Measurements from ENCODE around the gene PRKCE. TPM values are rescaled to one million over a fixed set of nuclear protein-coding genes. Genes with fewer than 3 reads are reported as not detected.

Gene PRKCE
- total RNA-seq, 1 experiment from 2014 or later = 1.3 TPM

DNA sequence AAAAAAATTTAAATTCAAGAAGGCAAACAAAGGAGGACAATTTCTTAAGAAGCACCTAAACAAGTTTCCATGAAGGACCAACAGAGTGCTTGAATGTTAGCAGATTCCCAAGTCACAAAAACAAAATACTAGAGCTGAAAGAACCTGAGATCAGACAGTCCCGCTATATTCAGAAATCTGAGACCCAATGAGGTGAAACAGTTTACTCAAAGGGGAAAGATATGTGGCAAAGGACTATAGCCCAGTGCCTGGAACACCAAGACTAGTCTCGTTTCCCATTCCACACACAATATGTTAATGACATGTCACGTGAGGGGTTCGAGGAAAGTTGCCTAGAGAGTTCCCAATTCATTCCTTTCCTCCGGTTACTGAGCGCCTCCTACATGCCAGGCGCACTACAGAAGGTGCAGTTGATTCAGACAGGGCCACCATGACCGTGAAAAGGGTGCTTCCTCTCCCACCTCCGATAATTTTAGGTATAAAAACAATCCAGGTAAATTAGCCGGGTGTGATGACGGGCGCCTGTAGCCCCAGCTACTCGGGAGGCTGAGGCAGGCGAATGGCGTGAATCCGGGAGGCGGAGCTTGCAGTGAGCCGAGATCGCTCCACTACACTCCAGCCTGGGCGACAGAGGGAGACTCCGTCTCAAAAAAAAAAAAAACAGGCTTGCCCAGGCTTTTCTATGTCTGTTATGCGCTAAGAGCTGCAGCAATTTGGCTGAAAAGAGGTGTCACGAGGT lies 41.0 kb upstream of the PRKCE start:
- no peak overlapping the region for H3K56ac ChIP-seq (ENCODE audit: insufficient read length, low read depth, low read length)
- no peak overlapping the region for H3K4ac ChIP-seq (ENCODE audit: low read depth, low read length)
- no peak overlapping the region for H3K27ac ChIP-seq (ENCODE audit: insufficient read length, low read depth, low read length)
- no CpG with 5 or more reads among the region's 23 CpGs for WGBS (ENCODE audit: extremely low coverage, insufficient read length, low lambda C conversion rate)
- H3K36me3 Mint-ChIP-seq (ENCODE audit: insufficient read depth in 1 of 3, low read depth in 3 of 3) = no peaks in the 10 kb centered on the region
- DNase-seq = peak; percentile 69
- H3K9ac ChIP-seq (ENCODE audit: extremely low read depth, insufficient read length, low read length) = peak overlapping the region; percentile 84
- H4K5ac ChIP-seq (ENCODE audit: insufficient read length, low read depth, low read length) = no peak overlapping the region
- H3K79me1 ChIP-seq (ENCODE audit: insufficient read depth, low read depth, low read length, poor library complexity, severe bottlenecking) = peaks cover 5% of the 10 kb centered on the region
- H2BK120ac ChIP-seq (ENCODE audit: low read depth, low read length, poor library complexity, severe bottlenecking) = no peak overlapping the region
- TF ChIP-seq, protein P1, sequence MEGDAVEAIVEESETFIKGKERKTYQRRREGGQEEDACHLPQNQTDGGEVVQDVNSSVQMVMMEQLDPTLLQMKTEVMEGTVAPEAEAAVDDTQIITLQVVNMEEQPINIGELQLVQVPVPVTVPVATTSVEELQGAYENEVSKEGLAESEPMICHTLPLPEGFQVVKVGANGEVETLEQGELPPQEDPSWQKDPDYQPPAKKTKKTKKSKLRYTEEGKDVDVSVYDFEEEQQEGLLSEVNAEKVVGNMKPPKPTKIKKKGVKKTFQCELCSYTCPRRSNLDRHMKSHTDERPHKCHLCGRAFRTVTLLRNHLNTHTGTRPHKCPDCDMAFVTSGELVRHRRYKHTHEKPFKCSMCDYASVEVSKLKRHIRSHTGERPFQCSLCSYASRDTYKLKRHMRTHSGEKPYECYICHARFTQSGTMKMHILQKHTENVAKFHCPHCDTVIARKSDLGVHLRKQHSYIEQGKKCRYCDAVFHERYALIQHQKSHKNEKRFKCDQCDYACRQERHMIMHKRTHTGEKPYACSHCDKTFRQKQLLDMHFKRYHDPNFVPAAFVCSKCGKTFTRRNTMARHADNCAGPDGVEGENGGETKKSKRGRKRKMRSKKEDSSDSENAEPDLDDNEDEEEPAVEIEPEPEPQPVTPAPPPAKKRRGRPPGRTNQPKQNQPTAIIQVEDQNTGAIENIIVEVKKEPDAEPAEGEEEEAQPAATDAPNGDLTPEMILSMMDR (conservative IDR thresholded peaks at IDR 0.05) = no peak; the same call in 1 of the 3 replicates
- H4K20me1 ChIP-seq (ENCODE audit: control insufficient read depth, insufficient read depth, insufficient read length) = no peaks in the 10 kb centered on the region
- no peak overlapping the region for H2BK15ac ChIP-seq (ENCODE audit: low read depth, low read length)
- no peak overlapping the region for H3T11ph ChIP-seq (ENCODE audit: low read length)
- H2AFZ ChIP-seq (ENCODE audit: low read length) = no peak overlapping the region
- no peak overlapping the region for H2BK20ac ChIP-seq (ENCODE audit: low read depth, low read length, poor library complexity, severe bottlenecking)
- H3K23me2 ChIP-seq (ENCODE audit: insufficient read length, low read depth, low read length, poor library complexity, severe bottlenecking) = no peaks in the 10 kb centered on the region
- H3K27me3 ChIP-seq (ENCODE audit: insufficient read depth, low read length) = no peaks in the 10 kb centered on the region
- peaks cover 1% of the 10 kb centered on the region; the same call in 1 of the 2 replicates for H3K79me2 ChIP-seq (ENCODE audit: insufficient read depth, low read length)
- H3K9me3 ChIP-seq (ENCODE audit: control insufficient read depth, low read depth, low read length) = no peaks in the 10 kb centered on the region
- no peak overlapping the region for H2BK5ac ChIP-seq (ENCODE audit: insufficient read length, low read length)
- H3K9me3 Mint-ChIP-seq = no peaks in the 10 kb centered on the region
- H3K14ac ChIP-seq (ENCODE audit: insufficient read depth, low read length) = no peak overlapping the region
- H3K4me3 Mint-ChIP-seq = peak overlapping the region; percentile 96 to 97
- H2BK12ac ChIP-seq (ENCODE audit: insufficient read length, low read depth, low read length) = no peak overlapping the region
- H3K4me2 ChIP-seq (ENCODE audit: insufficient read depth, insufficient read length, low read length) = peak overlapping the region; percentile 72
- H2AK5ac ChIP-seq (ENCODE audit: insufficient read length, low read length) = no peak overlapping the region
- no peak overlapping the region for H4K91ac ChIP-seq (ENCODE audit: insufficient read length, low read depth, low read length)
- peak overlapping the region; percentile 97 to 98 (median 98) for H3K27ac Mint-ChIP-seq
- H3K18ac ChIP-seq (ENCODE audit: insufficient read length, low read depth, low read length) = no peak overlapping the region
- H3K27me3 Mint-ChIP-seq (ENCODE audit: low read depth) = no peaks in the 10 kb centered on the region; the same call in 1 of the 2 replicates
- no peak overlapping the region for H4K8ac ChIP-seq (replicated peaks; ENCODE audit: insufficient read length, low read depth, low read length)
- no peak overlapping the region for H3K23ac ChIP-seq (ENCODE audit: insufficient read length, low read depth, low read length)
- peaks cover 25 to 31% of the 10 kb centered on the region in 2 experiments for H3K4me1 Mint-ChIP-seq
- H3K4me1 ChIP-seq (ENCODE audit: insufficient read depth, low read length) = no peaks in the 10 kb centered on the region
